Panc1 (cell line): ENCODE data around the gene STAP1. TPM values are rescaled to one million over a fixed set of nuclear protein-coding genes. Genes with fewer than 3 reads are reported as not detected.

Experiments
- ATAC-seq: fragments of 200-7000 bp; cut with Tn5 transposase; 2 replicates; pipeline ENCODE4 v1.9.1; 2020; ENCODE audit warnings: mild to moderate bottlenecking, moderate library complexity
- BruUV-seq: library from RNA; stranded (reverse); fragments of 400-500 nt; replicated peaks from 2 replicates; lab custom pipeline; 2021; lab: Mats Ljungman, UMichigan
- CTCF ChIA-PET: fragments of 300-600 bp; sonication (Branson Sonifier 250); formaldehyde crosslinking; loops from one replicate; lab custom pipeline; 2022; ENCODE audit warnings: antibody characterized with exemption; lab: Charles Lee
- POLR2A ChIA-PET: fragments of 300-600 bp; sonication (Branson Sonifier 250); formaldehyde crosslinking; loops from one replicate; lab custom pipeline; 2022; ENCODE audit warnings: antibody characterized with exemption; lab: Charles Lee
- DNase-seq: peaks from one replicate; pipeline ENCODE4 v3.0.0-alpha.2; 2010; ENCODE audit warnings: low read depth, low spot score
- H3K27ac ChIP-seq: 2 replicates; pipeline ENCODE4 v1.5.1; 2011; ENCODE audit warnings: mild to moderate bottlenecking, low read length, inconsistent platforms
- H3K27me3 ChIP-seq: fragments of 200-500 bp; sonication (Bioruptor generic); 2 replicates; pipeline ENCODE4 v1.6.0; 2014; ENCODE audit warnings: low read length, inconsistent platforms; ENCODE audit not compliant: control insufficient read depth, insufficient read depth
- H3K36me3 ChIP-seq: fragments of 200-500 bp; sonication (Bioruptor generic); 2 replicates; pipeline ENCODE4 v1.5.1; 2014; ENCODE audit warnings: inconsistent platforms, mild to moderate bottlenecking, low read length, moderate library complexity; ENCODE audit not compliant: control insufficient read depth, insufficient read depth
- H3K4me1 ChIP-seq: 2 replicates; pipeline ENCODE4 v1.5.1; 2011; ENCODE audit warnings: inconsistent platforms, mild to moderate bottlenecking, low read length, moderate library complexity; ENCODE audit not compliant: control insufficient read depth, insufficient read depth
- H3K4me3 ChIP-seq, 2 experiments: 2 replicates each; pipeline ENCODE4 v1.5.1; 2011 to 2012; ENCODE audit warnings: low read depth in 2 of 2, low read length in 2 of 2, mild to moderate bottlenecking in 2 of 2, inconsistent platforms in 1 of 2, moderate library complexity in 1 of 2
- H3K9me3 ChIP-seq: fragments of 200-500 bp; sonication (Bioruptor generic); 2 replicates; pipeline ENCODE4 v1.5.1; 2014; ENCODE audit warnings: low read depth, mild to moderate bottlenecking, inconsistent platforms, low read length, moderate library complexity; ENCODE audit not compliant: control insufficient read depth, insufficient read depth
- CTCF ChIP-seq: fragments of 450-650 bp; IDR thresholded peaks from 2 replicates; pipeline ENCODE4 v1.5.1; 2017; ENCODE audit warnings: mild to moderate bottlenecking
- POLR2AphosphoS5 ChIP-seq: IDR thresholded peaks from 2 replicates; pipeline ENCODE4 v1.6.1; 2012; ENCODE audit warnings: mild to moderate bottlenecking, low read depth, low read length, moderate library complexity
- REST ChIP-seq, 2 experiments: IDR thresholded peaks; 2 replicates each; pipeline ENCODE4 v1.6.1; 2011 to 2012; ENCODE audit warnings: low read depth in 2 of 2, control low read depth in 1 of 2, low read length in 1 of 2, mild to moderate bottlenecking in 1 of 2, moderate library complexity in 1 of 2; ENCODE audit not compliant: insufficient read depth in 1 of 2
- SIN3A ChIP-seq: IDR thresholded peaks from 2 replicates; pipeline ENCODE4 v1.6.1; 2012; ENCODE audit warnings: low read depth, mild to moderate bottlenecking, low read length, moderate library complexity, borderline replicate concordance; ENCODE audit not compliant: insufficient read depth
- TCF7L2 ChIP-seq: IDR thresholded peaks from 2 replicates; pipeline ENCODE4 v1.6.1; 2011; ENCODE audit warnings: mild to moderate bottlenecking, low read depth, low read length, inconsistent platforms
- in situ Hi-C: cut with HindIII; loops from 2 replicates; pipeline ENCODE4 v1.10.0; 2016; ENCODE audit warnings: low sequenced_read_pairs, low pct_unique_long_range_greater_than_20kb
- intact Hi-C: fragments of 100-400 bp; cut with micrococcal nuclease; formaldehyde crosslinking; loops from one replicate; pipeline ENCODE4 v1.10.0; 2022; ENCODE audit not compliant: unreplicated experiment
- total RNA-seq: library from RNA; stranded (reverse); gene quantifications from one replicate; pipeline ENCODE4 v1.2.1, GENCODE V29; 2021; ENCODE audit not compliant: unreplicated experiment

The STAP1 gene
- total RNA-seq, 1 experiment from 2014 or later = not detected

- CTCF ChIA-PET = no interaction called here
- no peaks in the 10 kb centered on the region for H3K9me3 ChIP-seq
- H3K4me3 ChIP-seq = no peak overlapping the region
- H3K4me1 ChIP-seq = no peaks in the 10 kb centered on the region
- no peak for DNase-seq
- no peak for TF ChIP-seq TCF7L2
- no peak for TF ChIP-seq REST (IDR thresholded peaks at IDR 0.05; ENCODE audit: insufficient read depth in 1 of 2, low read depth in 2 of 2, low read length in 1 of 2)
- no peak for TF ChIP-seq CTCF
- TF ChIP-seq SIN3A = no peak
- no peak for TF ChIP-seq POLR2AphosphoS5
- no TSS peak for BruUV-seq
- intact Hi-C loops (no loop called here), in situ Hi-C loops (no loop called here)
- no peak for ATAC-seq
- H3K36me3 ChIP-seq = no peaks in the 10 kb centered on the region
- POLR2A ChIA-PET = no interaction called here
- H3K27me3 ChIP-seq = no peaks in the 10 kb centered on the region
- no peak overlapping the region for H3K27ac ChIP-seq
Measured at GRCh38 chr4:67603310-67604028, 44.9 kb downstream of the STAP1 start.

GRCh38 chr4:67604029-67604381 lies 45.5 kb downstream of the STAP1 start:
- Histone ChIP-seq H3K27ac (no peak overlapping the region), H3K4me1 (no peaks in the 10 kb centered on the region), H3K36me3 (no peaks in the 10 kb centered on the region), H3K27me3 (no peaks in the 10 kb centered on the region), H3K4me3 (no peak overlapping the region), H3K9me3 (no peaks in the 10 kb centered on the region)
- TF ChIP-seq CTCF (no peak), SIN3A (no peak), REST (IDR thresholded peaks at IDR 0.05; ENCODE audit: insufficient read depth in 1 of 2, low read depth in 2 of 2, low read length in 1 of 2) (no peak), TCF7L2 (no peak)
- POLR2A ChIA-PET = no interaction called here
- no peak for DNase-seq
- intact Hi-C loops = no loop called here
- no TSS peak for BruUV-seq
- in situ Hi-C loops = no loop called here
- CTCF ChIA-PET = no interaction called here
- no peak for ATAC-seq
